ENCODE data around the gene SLCO2B1.

GRCh38 chr11:75230621-75231020 is 79.7 kb downstream of the SLCO2B1 start:
- TF ChIP-seq CTCF (IDR thresholded peaks at IDR 0.05) = no peak
- no peak for TF ChIP-seq POLR2A (IDR thresholded peaks at IDR 0.05)

All from gastroesophageal sphincter (tissue), 3 donors.